ENCODE results near the gene HES5. TPM values are rescaled to one million over a fixed set of nuclear protein-coding genes. Genes with fewer than 3 reads are reported as not detected.

HES5 gene
- polyA plus RNA-seq, 1 donor from 2014 or later: not detected

DNA sequence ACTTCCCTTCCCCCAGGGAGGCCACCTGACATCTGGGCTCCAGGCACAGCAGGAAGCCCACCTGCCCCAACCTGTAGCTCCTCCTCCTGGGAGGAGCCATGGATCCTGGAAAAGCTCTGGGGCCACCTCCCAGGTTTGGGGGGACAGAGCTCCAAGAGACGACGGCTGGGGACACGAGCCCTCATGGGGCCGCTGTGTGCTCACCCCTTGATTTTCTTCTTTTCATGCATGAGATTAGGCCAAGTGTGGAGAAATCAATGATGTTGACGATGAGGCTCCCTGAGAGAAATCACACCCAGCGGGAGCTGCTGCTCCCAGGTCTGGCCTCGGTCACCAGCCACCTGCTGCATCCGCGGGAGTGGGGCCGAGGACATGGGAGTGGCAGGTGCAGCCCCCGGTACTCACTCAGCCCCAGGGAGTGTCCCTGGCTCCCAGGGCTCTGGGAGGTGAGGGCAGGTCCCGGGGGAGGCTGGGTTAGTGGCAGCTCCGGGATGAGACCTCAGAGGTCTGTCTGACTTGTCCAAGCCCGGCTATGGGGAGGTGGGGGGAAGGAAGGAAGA, 34.8 kb upstream of the HES5 start:
- Mint-ChIP-seq H3K27ac (peak overlapping the region in 1 of 3 donors; percentile 53), H3K4me3 (peak overlapping the region in 1 of 4 donors; percentile 47), H3K36me3 (peaks cover 1% of the 10 kb centered on the region), H3K27me3 (no peaks in the 10 kb centered on the region), H3K9me3 (no peaks in the 10 kb centered on the region), H3K4me1 (peaks cover 0 to 5% (median 0%) of the 10 kb centered on the region in 3 donors)

DNA sequence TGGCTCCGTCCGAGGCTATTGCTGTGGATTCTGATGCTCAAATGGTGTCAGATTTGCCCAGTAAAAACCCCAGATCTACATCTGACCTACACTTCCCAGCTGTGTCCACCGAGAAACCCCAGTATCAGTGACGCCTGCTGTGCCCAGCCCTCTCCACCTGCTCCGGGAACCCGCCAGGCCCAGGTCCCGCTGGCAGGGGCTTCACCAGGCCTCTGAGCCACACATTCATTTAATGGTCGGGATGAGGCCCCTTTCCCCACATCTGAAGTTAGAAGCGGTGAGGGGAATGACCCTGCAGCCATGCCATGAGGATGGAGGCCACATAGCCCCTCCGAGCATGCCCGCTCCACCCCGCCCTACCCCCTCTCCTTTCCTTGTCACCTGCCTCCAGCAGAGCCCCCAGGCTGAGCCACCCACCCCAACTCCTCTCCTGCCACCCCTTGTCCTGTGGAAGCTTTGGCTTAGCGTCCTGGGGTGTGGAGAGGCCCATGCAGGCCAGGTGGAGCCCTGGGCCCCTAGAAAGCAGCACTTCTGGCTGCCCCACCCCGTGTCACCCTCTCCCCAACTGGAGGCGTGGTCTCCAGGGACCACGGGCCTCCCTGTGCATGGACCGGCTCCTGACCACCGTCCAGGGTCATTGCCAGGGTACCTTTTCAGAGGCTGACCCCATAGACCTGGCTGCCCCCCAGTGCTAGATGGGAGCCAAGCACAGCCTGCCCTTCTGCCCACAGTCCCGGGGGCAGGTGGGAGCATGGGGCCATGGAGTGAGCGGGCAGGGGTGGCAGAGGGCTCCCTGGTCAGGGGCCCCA, 34.1 kb upstream of the HES5 start:
- no peaks in the 10 kb centered on the region for H3K9me3 Mint-ChIP-seq
- H3K4me3 Mint-ChIP-seq: peak overlapping the region in 1 of 4 donors; percentile 45
- H3K36me3 Mint-ChIP-seq: peaks cover 1% of the 10 kb centered on the region
- H3K4me1 Mint-ChIP-seq: peaks cover 0 to 5% (median 0%) of the 10 kb centered on the region in 3 donors
- H3K27ac Mint-ChIP-seq: peak overlapping the region in 1 of 3 donors; percentile 35
- no peaks in the 10 kb centered on the region for H3K27me3 Mint-ChIP-seq

DNA sequence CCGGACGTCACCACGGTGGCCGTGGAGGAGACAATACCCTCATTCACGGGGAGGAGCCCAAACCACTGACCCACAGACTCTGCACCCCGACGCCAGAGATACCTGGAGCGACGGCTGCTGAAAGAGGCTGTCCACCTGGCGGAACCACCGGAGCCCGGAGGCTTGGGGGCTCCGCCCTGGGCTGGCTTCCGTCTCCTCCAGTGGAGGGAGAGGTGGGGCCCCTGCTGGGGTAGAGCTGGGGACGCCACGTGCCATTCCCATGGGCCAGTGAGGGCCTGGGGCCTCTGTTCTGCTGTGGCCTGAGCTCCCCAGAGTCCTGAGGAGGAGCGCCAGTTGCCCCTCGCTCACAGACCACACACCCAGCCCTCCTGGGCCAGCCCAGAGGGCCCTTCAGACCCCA, 33.1 kb upstream of the HES5 start:
- Mint-ChIP-seq H3K27ac (peak overlapping the region in 2 of 3 donors; percentile 19 to 35), H3K36me3 (peaks cover 1% of the 10 kb centered on the region), H3K9me3 (no peaks in the 10 kb centered on the region), H3K4me1 (peaks cover 0 to 5% (median 0%) of the 10 kb centered on the region in 3 donors), H3K27me3 (no peaks in the 10 kb centered on the region), H3K4me3 (no peak overlapping the region)

DNA sequence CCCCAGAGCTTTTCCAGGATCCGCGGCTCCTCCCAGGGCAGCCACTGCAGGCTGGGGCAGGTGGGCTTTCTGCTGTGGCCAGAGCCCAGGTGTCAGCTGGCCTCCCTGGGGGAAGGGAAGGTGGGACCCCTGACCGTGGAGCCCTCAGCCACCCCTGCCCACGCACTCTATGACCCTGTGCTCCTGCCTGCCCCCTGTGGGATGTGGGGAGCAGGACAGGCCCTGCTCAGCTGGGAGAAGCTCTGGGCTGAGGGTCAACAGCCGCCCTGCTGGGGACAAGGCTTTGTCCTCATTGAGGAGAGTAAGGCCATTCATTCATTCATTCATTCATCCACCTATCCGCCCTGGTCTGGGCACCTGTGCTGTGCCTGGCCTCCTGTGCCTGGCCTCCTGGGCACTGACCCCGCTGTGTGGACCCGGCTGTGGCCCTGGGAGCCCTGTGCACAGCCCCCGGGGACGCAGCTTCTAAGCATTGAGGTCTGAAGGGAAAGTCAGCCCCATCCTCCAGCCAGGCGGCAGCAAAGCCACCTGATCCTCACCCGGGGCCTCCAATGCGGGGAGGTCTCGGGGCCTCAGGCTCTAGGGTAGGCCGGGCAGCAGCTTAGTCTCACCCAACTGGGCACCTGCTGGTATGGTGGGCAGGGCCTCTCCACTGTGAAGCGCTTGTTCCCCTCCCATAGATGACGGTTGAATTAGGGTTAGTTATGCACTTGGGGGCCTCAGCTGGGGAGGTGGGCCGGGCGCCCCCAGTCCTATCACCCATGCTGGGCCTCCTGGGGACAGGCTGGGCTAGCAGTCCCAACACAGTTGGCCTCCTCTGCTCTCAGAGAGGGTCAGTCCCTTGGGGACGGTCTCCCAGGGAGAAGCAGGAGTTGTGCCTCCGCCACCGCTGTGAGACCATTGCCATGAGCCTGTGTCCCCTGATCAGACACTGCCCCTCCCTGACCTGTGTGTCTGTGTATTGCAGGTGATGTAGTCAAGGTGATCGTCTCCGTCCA, 32.1 kb upstream of the HES5 start:
- Mint-ChIP-seq H3K27ac (peak overlapping the region in 1 of 3 donors; percentile 19), H3K36me3 (peaks cover 1% of the 10 kb centered on the region), H3K4me1 (peaks cover 0 to 11% (median 1%) of the 10 kb centered on the region in 3 donors), H3K27me3 (no peaks in the 10 kb centered on the region), H3K4me3 (peak overlapping the region in 1 of 4 donors; percentile 26), H3K9me3 (no peaks in the 10 kb centered on the region)

DNA sequence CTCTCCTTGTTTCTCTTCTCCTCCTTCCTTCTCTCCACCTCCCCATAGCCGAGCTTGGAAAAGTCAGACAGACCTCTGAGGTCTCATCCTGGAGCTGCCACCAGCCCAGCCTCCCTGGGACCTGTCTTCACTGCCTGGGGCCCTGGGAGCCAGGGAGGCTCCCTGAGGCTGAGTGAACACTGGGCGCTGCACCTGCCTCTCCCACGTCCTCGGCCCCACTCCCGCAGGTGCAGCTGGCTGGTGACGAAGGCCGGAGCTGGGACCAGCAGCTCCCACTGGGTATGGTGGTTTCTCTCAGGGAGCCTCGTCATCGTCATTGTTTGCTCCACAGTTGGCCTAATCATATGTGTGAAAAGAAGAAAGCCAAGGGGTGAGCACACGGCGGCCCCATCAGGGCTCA, 31.4 kb upstream of the HES5 start:
- Mint-ChIP-seq H3K36me3 (peaks cover 1% of the 10 kb centered on the region), H3K27ac (peak overlapping the region in 1 of 3 donors; percentile 96), H3K27me3 (no peaks in the 10 kb centered on the region), H3K4me3 (peak overlapping the region in 1 of 4 donors; percentile 26), H3K9me3 (no peaks in the 10 kb centered on the region), H3K4me1 (peaks cover 2 to 12% (median 4%) of the 10 kb centered on the region in 3 donors)

DNA sequence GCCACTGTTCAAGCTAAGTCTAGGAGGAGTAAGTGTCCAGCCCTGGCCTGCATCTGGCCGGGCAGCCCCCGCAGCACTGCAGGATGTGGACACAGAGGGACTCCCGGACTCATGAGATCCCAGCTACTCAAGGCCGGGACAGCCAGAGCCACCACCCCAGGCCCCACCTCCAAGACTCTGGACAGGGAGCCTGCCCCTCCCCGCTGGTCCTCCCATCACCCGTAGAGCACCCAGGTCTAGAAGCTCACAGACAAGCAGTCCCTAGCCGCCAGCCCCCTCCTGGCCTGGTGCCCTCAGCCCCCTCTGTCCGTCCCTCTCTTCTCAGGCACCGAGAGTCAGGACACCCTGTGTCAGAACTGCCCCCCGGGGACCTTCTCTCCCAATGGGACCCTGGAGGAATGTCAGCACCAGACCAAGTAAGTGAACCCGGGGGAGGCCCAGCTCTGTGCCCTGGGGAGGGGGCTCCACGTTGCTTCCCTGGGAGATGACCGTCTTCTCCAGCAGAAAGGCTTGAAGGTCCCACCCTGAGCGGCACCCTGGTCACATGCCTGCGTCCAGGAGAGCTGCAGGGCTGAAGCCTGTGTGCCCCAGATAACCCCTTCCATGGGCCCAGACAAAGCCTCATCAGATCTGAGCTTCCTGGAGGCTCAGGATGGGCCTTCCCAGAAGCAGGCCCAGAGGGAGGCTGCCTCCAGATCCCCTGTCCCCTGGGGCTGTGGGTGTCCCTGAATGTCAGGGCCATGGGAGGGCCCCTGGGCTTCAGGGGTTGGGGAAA, 30.4 kb upstream of the HES5 start:
- Mint-ChIP-seq H3K27me3 (no peaks in the 10 kb centered on the region), H3K4me3 (peak overlapping the region in 1 of 4 donors; percentile 43), H3K4me1 (peaks cover 9 to 14% (median 12%) of the 10 kb centered on the region in 3 donors), H3K27ac (peak overlapping the region in 1 of 3 donors; percentile 59), H3K36me3 (peaks cover 1% of the 10 kb centered on the region), H3K9me3 (no peaks in the 10 kb centered on the region)

DNA sequence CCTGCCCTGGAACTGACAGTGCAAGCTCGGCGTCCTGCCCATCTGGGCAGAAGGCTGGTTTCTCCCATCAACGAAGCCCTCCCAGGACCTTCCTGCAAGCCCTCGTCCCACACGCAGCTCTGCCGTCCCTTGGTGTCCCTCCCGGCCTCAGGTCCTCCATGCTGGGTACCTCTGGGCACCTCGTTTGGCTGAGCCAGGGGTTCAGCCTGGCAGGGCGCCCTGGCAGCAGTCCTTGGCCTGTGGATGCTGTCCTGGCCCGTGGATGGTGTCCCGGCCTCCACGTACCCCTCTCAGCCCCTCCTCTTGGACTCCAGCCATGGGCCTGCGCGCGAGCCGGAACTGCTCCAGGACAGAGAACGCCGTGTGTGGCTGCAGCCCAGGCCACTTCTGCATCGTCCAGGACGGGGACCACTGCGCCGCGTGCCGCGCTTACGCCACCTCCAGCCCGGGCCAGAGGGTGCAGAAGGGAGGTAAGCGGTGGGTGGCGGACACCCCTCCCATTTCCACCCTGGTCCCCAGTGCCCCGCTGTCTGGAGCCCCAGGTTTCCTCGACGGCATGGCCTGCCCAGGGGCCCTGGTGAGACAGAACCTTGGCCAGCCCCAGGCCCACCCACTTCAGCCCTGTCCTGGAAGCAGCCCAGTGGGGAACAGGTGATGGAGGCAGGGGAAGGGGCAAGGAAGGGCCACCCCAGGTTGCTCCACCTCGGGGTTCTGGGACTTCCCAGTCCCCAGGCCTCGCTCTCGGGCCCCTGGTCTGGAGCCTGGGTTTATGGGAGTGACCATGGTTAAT, 29.6 kb upstream of the HES5 start:
- Mint-ChIP-seq H3K36me3 (peaks cover 1% of the 10 kb centered on the region), H3K4me1 (peaks cover 13 to 19% (median 14%) of the 10 kb centered on the region in 3 donors), H3K27ac (no peak overlapping the region), H3K4me3 (peak overlapping the region in 1 of 4 donors; percentile 43), H3K27me3 (no peaks in the 10 kb centered on the region), H3K9me3 (no peaks in the 10 kb centered on the region)

DNA sequence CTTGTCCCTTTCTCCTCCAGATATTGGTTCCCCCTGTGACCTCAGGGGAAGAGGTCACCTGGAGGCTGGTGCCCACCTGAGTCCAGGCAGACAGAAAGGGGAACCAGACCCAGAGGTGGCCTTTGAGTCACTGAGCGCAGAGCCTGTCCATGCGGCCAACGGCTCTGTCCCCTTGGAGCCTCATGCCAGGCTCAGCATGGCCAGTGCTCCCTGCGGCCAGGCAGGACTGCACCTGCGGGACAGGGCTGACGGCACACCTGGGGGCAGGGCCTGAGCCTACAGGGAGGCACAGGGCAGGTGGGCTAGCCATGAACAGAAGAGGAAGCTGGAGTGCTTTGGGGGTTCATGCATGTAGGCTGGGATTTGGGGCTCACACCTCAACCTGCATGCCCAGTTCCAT, 28.8 kb upstream of the HES5 start:
- peak overlapping the region in 1 of 3 donors; percentile 84 for H3K27ac Mint-ChIP-seq
- no peaks in the 10 kb centered on the region for H3K9me3 Mint-ChIP-seq
- peaks cover 13 to 21% (median 16%) of the 10 kb centered on the region in 3 donors for H3K4me1 Mint-ChIP-seq
- H3K27me3 Mint-ChIP-seq: no peaks in the 10 kb centered on the region
- H3K4me3 Mint-ChIP-seq: peak overlapping the region; percentile 44 to 95 (median 74)
- peaks cover 1% of the 10 kb centered on the region for H3K36me3 Mint-ChIP-seq

DNA sequence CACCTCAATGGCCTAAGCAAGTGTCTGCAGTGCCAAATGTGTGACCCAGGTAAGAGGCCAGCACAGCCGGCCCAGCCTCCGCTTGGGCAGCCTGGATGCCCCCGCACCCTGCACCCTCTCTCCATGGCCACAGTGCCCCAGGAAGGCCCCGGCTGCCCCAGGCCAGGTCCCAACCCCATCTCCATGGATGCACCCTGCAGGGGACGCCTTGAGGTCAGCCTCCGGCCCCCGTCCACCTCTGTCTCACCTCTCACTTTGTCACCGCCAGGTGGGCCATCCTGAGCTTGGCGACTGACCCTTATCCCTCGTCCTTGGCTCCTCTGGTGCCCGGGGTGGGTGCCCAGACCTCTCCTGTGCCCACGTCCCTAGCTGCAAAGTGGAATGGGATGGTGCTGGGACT, 28.4 kb upstream of the HES5 start:
- Mint-ChIP-seq H3K36me3 (peaks cover 1% of the 10 kb centered on the region), H3K27me3 (no peaks in the 10 kb centered on the region), H3K27ac (peak overlapping the region in 1 of 3 donors; percentile 84)

DNA sequence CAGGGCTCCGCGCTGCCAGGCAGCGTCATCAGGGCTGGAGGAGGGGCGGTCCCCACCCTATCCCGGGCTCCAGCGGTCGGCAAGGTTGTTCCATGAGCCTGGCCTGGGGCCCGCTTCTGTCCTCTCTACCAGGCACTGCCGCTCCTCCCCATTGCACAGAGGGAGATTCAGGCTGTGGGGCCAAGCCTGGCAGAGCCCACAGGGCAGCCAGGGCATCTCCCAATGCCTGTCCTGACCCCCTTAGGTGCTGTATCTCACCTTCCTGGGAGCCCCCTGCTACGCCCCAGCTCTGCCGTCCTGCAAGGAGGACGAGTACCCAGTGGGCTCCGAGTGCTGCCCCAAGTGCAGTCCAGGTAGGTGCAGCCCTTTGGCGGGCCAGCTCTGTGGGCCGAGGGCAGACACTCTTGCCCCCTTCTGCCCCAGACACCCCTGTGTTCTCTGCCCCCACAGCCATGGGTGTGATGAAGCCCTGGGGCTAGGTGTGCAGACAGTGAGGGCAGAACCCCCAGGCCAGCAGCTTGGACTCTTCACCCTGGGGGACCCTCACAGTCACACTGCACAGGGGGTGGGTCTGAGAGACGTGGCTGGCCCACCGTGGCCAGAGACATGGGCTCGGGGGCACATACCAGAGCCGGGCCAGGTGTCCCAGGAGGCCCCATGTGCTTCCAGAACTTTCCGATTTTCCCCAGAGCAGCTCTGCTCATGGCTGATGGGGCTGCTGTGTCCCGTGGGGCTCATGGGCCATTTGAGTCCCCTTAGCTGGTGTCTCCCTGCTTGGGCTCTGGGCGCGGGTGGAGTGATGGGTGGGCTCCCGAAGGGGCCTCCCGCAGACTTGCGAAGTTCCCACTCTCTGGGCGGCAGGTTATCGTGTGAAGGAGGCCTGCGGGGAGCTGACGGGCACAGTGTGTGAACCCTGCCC, 27.7 kb upstream of the HES5 start:
- H3K36me3 Mint-ChIP-seq: no peaks in the 10 kb centered on the region
- no peaks in the 10 kb centered on the region for H3K9me3 Mint-ChIP-seq
- H3K4me1 Mint-ChIP-seq: peaks cover 13 to 21% (median 16%) of the 10 kb centered on the region in 3 donors
- no peaks in the 10 kb centered on the region for H3K27me3 Mint-ChIP-seq
- peak overlapping the region; percentile 78 to 99 (median 96) for H3K4me3 Mint-ChIP-seq
- peak overlapping the region; percentile 86 to 97 (median 97) for H3K27ac Mint-ChIP-seq

More for the DNA sequence above, 28.4 kb upstream of the HES5 start:
- peak overlapping the region; percentile 66 to 95 (median 74) for H3K4me3 Mint-ChIP-seq
- H3K4me1 Mint-ChIP-seq: peaks cover 13 to 21% (median 16%) of the 10 kb centered on the region in 3 donors
- H3K9me3 Mint-ChIP-seq: no peaks in the 10 kb centered on the region

DNA sequence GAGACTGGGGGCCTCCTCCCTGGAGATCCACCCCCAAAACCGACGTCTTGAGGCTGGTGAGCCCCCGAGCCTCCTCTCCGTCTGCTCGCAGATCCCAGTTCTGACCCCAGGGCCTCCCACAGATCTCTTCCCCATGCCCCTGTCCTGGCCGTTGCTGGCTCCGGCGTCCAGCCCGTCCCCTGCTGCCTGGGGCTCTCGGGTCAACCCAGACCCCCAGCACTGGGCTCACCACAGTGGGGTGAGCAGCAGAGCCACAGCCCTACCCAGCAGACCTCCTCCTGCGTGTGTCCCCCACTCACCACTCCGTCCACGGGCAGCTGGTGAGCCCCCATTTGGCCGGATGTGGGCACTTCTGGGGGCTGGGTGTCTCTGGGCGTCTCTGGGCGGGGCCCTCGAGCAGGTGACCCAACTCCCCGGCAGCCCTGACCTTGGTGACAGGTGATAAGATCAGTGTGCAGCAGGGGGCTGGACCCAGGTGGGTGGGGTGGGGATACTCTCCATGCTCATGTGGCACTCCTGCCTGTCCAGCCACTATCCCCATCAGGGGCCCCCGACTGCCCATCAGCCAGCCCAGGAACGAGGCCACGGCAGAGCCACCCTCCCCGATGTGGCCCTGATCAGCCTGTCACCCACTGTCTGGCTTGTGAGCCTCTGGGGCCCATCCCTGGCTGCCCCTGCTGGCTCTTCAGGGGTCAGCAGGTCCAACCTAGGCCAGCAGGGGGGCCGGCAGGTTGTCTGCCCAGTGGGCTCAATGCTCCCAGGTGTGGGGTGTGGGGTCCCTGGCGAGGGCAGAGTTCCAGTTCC, 26.8 kb upstream of the HES5 start:
- Mint-ChIP-seq H3K9me3 (no peaks in the 10 kb centered on the region), H3K36me3 (no peaks in the 10 kb centered on the region), H3K4me3 (peak overlapping the region; percentile 95 to 99 (median 97)), H3K4me1 (peaks cover 13 to 21% (median 16%) of the 10 kb centered on the region in 3 donors), H3K27me3 (no peaks in the 10 kb centered on the region), H3K27ac (peak overlapping the region; percentile 97 to 98 (median 97))

DNA sequence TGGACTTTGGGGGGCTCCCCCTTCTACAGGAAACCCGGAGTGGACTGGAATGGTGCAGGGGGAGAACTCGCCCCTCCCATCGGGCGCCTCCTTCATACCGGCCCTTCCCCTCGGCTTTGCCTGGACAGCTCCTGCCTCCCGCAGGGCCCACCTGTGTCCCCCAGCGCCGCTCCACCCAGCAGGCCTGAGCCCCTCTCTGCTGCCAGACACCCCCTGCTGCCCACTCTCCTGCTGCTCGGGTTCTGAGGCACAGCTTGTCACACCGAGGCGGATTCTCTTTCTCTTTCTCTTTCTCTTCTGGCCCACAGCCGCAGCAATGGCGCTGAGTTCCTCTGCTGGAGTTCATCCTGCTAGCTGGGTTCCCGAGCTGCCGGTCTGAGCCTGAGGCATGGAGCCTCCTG, 26.2 kb upstream of the HES5 start, which contains the start of gene TNFRSF14:
TSS of gene TNFRSF14 (plus strand) at position 95 of the 401 bp plus-strand sequence. CDS start at position 389, 294 bp downstream.
- Mint-ChIP-seq H3K36me3 (no peaks in the 10 kb centered on the region), H3K9me3 (no peaks in the 10 kb centered on the region), H3K4me3 (peak within 1 kb of the TSS; percentile 95 to 99 (median 97)), H3K27ac (peak within 1 kb of the TSS; percentile 97 to 98 (median 97)), H3K27me3 (no peaks in the 10 kb centered on the region), H3K4me1 (peaks cover 13 to 17% (median 17%) of the 10 kb centered on the region in 3 donors)
